RPMI8226 (cell line): Measurements from ENCODE around the gene RRN3.
"Not testable (repeated sequence)": the region's sequence is repeated elsewhere in the genome, so short reads cannot be mapped to it uniquely, and the experiment has no call there.

ENCODE experiments used
- DNase-seq: peaks from one replicate; pipeline ENCODE4 v3.0.0-alpha.2; 2015

RRN3 gene

DNA sequence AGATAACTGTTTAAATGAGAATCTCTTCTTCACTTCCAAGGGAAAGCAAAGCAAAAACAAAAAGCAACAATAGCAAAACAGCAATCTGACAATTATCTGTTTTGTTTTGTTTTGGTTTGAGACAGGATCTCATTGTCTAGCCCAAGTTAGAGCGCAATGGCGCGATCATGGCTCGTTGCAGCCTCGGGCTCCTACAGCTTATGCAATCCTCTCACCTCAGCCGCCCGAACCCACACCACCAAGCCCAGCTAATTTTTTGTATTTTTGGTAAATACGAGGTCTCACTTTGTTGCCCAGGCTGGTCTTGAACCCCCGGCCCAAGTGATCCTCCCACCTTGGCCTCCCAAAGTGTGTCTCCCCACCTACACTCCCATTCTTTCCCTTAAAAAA, 2.5 kb upstream of the RRN3 start:
- not testable (repeated sequence) for DNase-seq

GRCh38 chr16:15093571-15093954, 509 bp downstream of the RRN3 start:
- DNase-seq = not testable (repeated sequence)

- not testable (repeated sequence) for DNase-seq
Measured at GRCh38 chr16:15090663-15091269, 3.3 kb downstream of the RRN3 start.

GRCh38 chr16:15082788-15083187, 11.3 kb downstream of the RRN3 start:
- DNase-seq = not testable (repeated sequence)

GRCh38 chr16:15080883-15081282, 13.2 kb downstream of the RRN3 start:
- not testable (repeated sequence) for DNase-seq

- not testable (repeated sequence) for DNase-seq
Measured at GRCh38 chr16:15076161-15076560, 17.9 kb downstream of the RRN3 start.

GRCh38 chr16:15073101-15073500, 21.0 kb downstream of the RRN3 start:
- no peak for DNase-seq

DNA sequence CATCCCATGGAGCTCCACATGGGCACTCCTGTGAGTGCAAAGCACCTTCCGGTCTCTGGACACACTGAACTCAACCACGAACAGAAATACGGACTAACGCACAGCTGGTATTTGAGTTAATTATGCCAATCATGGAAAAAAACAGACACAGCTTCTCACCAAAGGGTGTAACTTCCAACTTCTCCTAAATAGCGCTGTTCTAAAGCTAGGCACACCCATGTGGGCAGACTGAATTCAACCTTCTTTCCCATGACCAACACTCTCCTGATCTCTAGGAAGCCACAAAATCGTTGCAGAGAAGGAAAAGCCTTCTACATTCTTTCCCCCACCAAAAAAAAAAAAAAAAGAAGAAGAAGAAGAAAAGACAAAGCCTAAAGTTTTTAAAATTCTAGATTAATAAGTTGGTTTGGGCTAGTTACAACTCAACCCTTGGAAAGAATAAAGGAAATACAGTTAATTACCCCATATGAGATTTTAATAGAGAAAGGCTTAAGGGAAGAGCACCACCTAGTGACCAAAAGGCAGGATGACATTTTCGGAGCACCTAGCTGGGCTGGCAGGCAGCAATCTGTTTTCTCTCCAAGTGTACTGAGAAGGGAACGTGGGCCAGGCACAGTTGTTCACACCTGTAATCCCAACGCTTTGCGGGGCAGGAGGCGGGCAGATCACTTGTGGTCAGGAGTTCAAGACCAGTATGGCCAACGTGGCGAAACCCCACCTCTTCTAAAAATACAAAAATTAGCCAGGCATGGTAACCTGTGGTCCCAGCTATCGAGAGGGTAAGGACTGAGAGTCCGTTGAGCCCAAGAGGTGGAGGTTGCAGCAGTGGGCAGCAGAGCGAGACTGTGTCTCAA, 21.9 kb downstream of the RRN3 start:
- DNase-seq = not testable (repeated sequence)

- DNase-seq = not testable (repeated sequence)
Measured at GRCh38 chr16:15071013-15071412, 23.1 kb downstream of the RRN3 start.

GRCh38 chr16:15066690-15067089, 27.4 kb downstream of the RRN3 start:
- DNase-seq = not testable (repeated sequence)

DNA sequence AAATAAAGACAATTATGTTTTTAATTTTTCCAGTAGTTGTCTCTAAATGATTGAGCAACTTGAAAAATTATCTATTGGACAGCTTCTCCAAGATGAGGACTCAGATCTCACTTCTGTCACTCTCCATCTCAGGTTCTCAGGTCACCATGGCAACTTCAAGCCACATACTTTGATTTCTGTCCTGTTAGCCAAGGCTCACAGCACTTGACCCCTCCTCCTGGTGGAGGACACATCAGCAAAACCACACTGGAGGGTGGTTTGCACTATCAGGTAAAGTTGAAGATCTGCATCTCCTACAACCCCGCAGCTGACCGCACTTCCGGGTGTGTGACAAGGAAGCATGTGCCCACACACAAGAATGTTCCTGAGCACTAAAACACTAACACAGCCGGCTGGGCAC, 28.1 kb downstream of the RRN3 start:
- not testable (repeated sequence) for DNase-seq

DNA sequence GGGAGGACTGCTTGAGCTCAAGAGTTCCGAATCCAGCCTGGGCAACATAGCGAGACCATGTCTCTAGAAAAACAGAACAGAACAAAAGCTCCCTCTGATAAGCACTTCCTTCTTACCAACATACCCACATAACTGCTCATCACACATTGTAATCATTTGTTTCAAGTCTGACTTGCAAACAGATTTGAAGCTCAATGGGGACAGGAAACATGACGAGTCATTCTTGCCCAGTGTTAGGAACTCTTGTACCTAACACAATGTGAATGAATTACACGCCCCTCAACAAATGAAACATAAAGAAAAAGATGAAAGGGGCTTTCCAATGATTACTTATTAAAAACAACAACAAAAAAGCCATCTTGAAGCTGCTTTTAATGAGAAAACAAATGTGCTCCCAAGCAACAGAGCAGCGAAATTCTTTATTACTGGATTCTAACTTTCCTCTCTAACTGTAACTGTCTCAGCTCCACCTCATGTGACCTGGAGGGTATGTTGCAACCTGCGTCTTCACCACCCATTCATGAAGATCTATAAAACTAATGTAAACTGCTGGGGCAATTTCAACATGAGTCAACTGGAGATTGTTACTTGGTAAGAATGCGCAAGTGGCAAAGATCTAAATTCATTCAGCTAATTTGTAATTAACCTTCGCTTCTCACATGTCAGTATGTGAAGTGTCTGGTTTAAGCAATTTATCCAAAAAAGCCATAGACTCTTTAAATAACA, 31.8 kb downstream of the RRN3 start:
- not testable (repeated sequence) for DNase-seq

DNA sequence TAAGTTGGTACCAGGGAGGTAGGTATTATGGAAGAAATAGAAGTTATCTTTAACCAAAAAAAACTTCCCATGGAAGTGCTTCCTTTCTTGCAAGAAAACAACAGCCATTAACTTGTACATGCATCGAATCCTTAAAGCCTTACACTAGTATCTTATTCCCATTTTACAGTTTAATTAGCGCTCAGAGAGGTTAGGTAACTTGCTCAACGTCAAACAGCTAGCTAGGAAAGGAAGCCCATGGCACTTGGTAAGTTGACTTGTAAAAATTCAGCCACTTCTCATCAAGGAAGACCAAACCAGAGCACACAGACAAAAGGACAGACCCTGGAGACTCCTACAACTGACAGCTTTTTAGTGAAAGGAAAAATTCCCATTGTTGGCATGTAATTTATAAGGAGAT, 34.7 kb downstream of the RRN3 start:
- no peak for DNase-seq

DNA sequence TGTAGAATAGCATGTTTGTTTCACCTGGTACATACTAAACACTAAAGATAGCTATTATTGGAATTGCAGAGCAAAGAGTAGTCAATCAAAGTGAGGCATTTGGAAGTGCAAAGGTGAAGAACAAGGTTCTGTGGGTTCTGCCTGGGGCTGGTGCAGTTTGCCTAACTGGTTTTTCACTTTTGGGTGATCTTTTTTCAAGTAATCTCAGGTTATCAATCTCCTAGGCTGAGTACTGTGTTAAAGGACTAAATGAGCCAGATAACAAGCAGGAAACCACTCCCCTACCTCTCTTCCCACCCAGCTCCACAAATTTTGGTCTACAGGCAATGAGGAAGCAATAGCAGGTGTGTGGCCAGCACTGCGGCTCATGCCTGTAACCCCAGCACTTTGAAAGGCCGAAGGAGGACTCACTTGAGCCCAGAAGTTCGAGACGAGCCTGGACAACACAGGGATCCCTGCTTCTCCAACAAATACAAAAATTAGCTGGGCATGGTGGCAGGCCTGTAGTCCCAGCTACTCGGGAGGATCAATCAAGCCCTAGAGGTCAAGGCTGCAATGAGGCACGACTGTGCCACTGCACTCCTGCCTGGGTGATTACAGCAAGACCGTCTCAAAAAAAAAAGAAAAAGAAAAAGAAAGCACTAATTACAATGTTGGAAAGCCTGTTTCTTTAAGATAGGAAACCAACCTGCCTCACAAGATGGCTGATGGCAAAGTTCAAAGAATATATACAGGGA, 36.2 kb downstream of the RRN3 start:
- no peak for DNase-seq

- peak; percentile 74 for DNase-seq
Measured at GRCh38 chr16:15055141-15056053, 38.7 kb downstream of the RRN3 start.

- DNase-seq = no peak
Measured at GRCh38 chr16:15054357-15055140, 39.5 kb downstream of the RRN3 start.

- DNase-seq = no peak
Measured at GRCh38 chr16:15053904-15054303, 40.2 kb downstream of the RRN3 start.

- DNase-seq = no peak
Measured at GRCh38 chr16:15052747-15053476, 41.2 kb downstream of the RRN3 start.

- DNase-seq = no peak
Measured at GRCh38 chr16:15051387-15051951, 42.6 kb downstream of the RRN3 start.

DNA sequence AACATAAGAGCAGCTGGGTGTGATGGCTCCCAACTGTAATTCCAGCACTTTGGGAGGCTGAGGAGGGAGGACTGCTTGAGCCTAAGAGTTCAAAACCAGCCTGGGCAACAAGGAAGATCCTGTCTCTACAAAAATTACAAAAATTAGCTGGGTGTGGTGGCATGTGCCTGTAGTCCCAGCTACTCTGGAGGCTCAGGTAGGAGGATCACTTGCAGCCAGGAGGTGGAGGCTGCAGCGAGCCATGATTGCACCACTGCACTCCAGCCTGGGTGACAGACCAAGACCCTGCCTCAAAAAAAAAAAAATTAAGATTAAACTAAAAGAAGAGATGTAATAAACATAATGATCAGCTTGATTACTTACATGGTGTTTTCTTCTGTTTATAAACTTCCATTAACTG, 43.6 kb downstream of the RRN3 start:
- DNase-seq = not testable (repeated sequence)
